Trophoblast cell (in vitro differentiated cells and primary cell): Measurements from ENCODE around the gene PBX3.

Source experiments
- DNase-seq, 2 donors: peaks; one replicate each; pipeline ENCODE4 v3.0.0-alpha.2; 2016
- H2AFZ ChIP-seq: 2 replicates; pipeline ENCODE4 v1.6.1; 2013; ENCODE audit warnings: low read length, moderate library complexity, mild to moderate bottlenecking; ENCODE audit not compliant: insufficient read depth, poor library complexity
- H2AK5ac ChIP-seq: 2 replicates; pipeline ENCODE4 v1.6.1; 2013; ENCODE audit warnings: mild to moderate bottlenecking, low read length
- H2BK120ac ChIP-seq: 2 replicates; pipeline ENCODE4 v1.6.1; 2013; ENCODE audit warnings: low read length, mild to moderate bottlenecking, moderate library complexity; ENCODE audit not compliant: insufficient read depth, poor library complexity
- H2BK12ac ChIP-seq: 2 replicates; pipeline ENCODE4 v1.6.1; 2013; ENCODE audit warnings: mild to moderate bottlenecking, low read length, moderate library complexity
- H2BK5ac ChIP-seq: 2 replicates; pipeline ENCODE4 v1.6.1; 2013; ENCODE audit warnings: low read length, low read depth, moderate library complexity, mild to moderate bottlenecking; ENCODE audit not compliant: poor library complexity
- H3K14ac ChIP-seq: 2 replicates; pipeline ENCODE4 v1.6.1; 2013; ENCODE audit warnings: mild to moderate bottlenecking, low read length
- H3K18ac ChIP-seq: 2 replicates; pipeline ENCODE4 v1.6.1; 2013; ENCODE audit warnings: mild to moderate bottlenecking, low read length
- H3K23ac ChIP-seq: 2 replicates; pipeline ENCODE4 v1.6.1; 2013; ENCODE audit warnings: low read length
- H3K27ac ChIP-seq: 2 replicates; pipeline ENCODE4 v1.5.1; 2013; ENCODE audit warnings: low read depth, mild to moderate bottlenecking, inconsistent platforms, low read length, moderate library complexity
- H3K27me3 ChIP-seq: 2 replicates; pipeline ENCODE4 v1.6.1; 2013; ENCODE audit warnings: inconsistent platforms, mild to moderate bottlenecking, low read length, moderate library complexity; ENCODE audit not compliant: insufficient read depth
- H3K36me3 ChIP-seq, 2 experiments: 1 replicate in 1 of 2; 2 replicates in 1 of 2; pipeline ENCODE4 v1.6.1; 2013; ENCODE audit warnings: low read length in 2 of 2, mild to moderate bottlenecking in 2 of 2, moderate library complexity in 1 of 2; ENCODE audit not compliant: insufficient read depth in 2 of 2, control insufficient read depth in 1 of 2
- H3K4ac ChIP-seq: 2 replicates; pipeline ENCODE4 v1.6.1; 2013; ENCODE audit warnings: low read depth, mild to moderate bottlenecking, low read length, moderate library complexity
- H3K4me1 ChIP-seq, 2 experiments: 1 replicate in 1 of 2; 2 replicates in 1 of 2; pipeline ENCODE4 v1.6.1; 2013; ENCODE audit warnings: low read length in 2 of 2, mild to moderate bottlenecking in 2 of 2, moderate library complexity in 1 of 2; ENCODE audit not compliant: insufficient read depth in 2 of 2, control insufficient read depth in 1 of 2
- H3K4me2 ChIP-seq: 2 replicates; pipeline ENCODE4 v1.6.1; 2013; ENCODE audit warnings: inconsistent platforms, mild to moderate bottlenecking, low read length, moderate library complexity
- H3K4me3 ChIP-seq: 2 replicates; pipeline ENCODE4 v1.5.1; 2013; ENCODE audit warnings: mild to moderate bottlenecking, low read depth, low read length, inconsistent platforms
- H3K79me1 ChIP-seq: one replicate; pipeline ENCODE4 v1.6.1; 2013; ENCODE audit warnings: low read length
- H3K79me2 ChIP-seq: 2 replicates; pipeline ENCODE4 v1.6.1; 2013; ENCODE audit warnings: low read length, mild to moderate bottlenecking; ENCODE audit not compliant: control insufficient read depth, insufficient read depth, poor library complexity
- H3K9ac ChIP-seq: 2 replicates; pipeline ENCODE4 v1.6.1; 2013; ENCODE audit warnings: mild to moderate bottlenecking, low read length
- H3K9me3 ChIP-seq: 2 replicates; pipeline ENCODE4 v1.6.1; 2013; ENCODE audit warnings: low read depth, mild to moderate bottlenecking, control low read depth, inconsistent platforms, low read length; ENCODE audit not compliant: insufficient read depth
- H4K12ac ChIP-seq: 2 replicates; pipeline ENCODE4 v1.6.1; 2013; ENCODE audit warnings: low read depth, mild to moderate bottlenecking, low read length, moderate library complexity
- H4K8ac ChIP-seq: 2 replicates; pipeline ENCODE4 v1.6.1; 2013; ENCODE audit warnings: low read depth, mild to moderate bottlenecking, low read length, moderate library complexity
- H4K91ac ChIP-seq: one replicate; pipeline ENCODE4 v1.6.1; 2013; ENCODE audit warnings: low read depth, mild to moderate bottlenecking, low read length, moderate library complexity
- WGBS: extraction: QIAGEN DNeasy Blood & Tissue Kit; methylation state at CpG from one replicate; pipeline ENCODE4 v1.1.7; 2013; ENCODE audit warnings: missing lambda C conversion rate; ENCODE audit not compliant: insufficient read length, insufficient coverage; ENCODE audit errors: extremely low coverage; 5-methylcytosine and 5-hydroxymethylcytosine counted together

Gene PBX3

DNA sequence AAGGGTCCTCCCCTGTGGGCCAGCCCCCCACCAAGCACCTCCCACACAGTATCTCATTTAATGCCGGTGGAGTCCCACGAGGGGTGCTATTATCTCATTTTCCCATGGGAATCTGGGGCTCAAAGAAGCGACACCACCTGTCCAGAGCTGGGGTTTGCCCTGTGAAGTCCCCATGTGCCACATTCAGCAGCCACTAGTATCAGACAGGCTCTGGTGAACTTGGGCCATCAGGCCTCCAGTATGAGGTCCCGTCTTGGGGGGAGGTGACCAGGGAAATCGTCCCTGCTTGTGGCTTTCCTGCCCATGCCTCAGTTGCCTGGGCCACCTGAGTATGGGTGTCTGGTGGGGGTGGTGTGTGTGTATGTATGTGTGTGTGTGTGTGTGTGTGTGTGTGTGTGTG is 222.7 kb downstream of the PBX3 start:
- Histone ChIP-seq H3K4me3 (no peak overlapping the region), H3K36me3 (peaks cover 2 to 4% of the 10 kb centered on the region in 2 experiments), H3K14ac (no peak overlapping the region), H3K4me2 (no peak overlapping the region), H3K18ac (no peak overlapping the region), H3K79me1 (no peaks in the 10 kb centered on the region), H2BK5ac (no peak overlapping the region), H3K9me3 (peaks cover 2% of the 10 kb centered on the region), H4K91ac (no peak overlapping the region), H3K79me2 (no peaks in the 10 kb centered on the region), H2BK120ac (no peak overlapping the region), H2BK12ac (no peak overlapping the region), H2AK5ac (no peak overlapping the region), H4K8ac (no peak overlapping the region), H3K9ac (no peak overlapping the region), H3K4me1 (no peaks in the 10 kb centered on the region), H2AFZ (no peak overlapping the region), H3K4ac (no peak overlapping the region), H4K12ac (no peak overlapping the region), H3K23ac (no peak overlapping the region), H3K27ac (no peak overlapping the region), H3K27me3 (no peaks in the 10 kb centered on the region)
- no peak for DNase-seq
- no CpG with 5 or more reads among the region's 5 CpGs for WGBS

DNA sequence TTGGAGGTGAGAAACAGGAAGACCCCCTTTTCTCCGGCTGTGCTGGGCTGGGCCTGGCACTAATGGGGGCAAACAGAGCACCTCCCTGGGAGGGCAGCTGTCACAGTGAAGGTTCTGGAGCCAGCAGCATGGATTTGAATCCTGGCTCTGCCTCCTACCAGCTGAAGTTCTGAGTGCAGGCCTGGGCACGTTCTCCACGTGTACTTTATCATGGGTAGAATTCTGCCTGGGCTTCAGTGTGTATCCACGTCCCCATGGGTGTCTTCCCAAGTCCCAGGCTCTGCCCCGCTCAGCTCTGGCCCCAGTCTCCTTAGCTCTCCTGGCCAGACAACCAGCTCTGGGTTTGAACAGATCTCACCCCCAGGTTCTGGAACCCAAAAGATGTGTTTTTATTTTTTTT is 223.2 kb downstream of the PBX3 start:
- Histone ChIP-seq H3K14ac (no peak overlapping the region), H2AK5ac (no peak overlapping the region), H3K27me3 (no peaks in the 10 kb centered on the region), H2AFZ (no peak overlapping the region), H3K27ac (no peak overlapping the region), H3K4me2 (no peak overlapping the region), H4K91ac (no peak overlapping the region), H4K12ac (no peak overlapping the region), H3K79me2 (no peaks in the 10 kb centered on the region), H3K79me1 (no peaks in the 10 kb centered on the region), H4K8ac (no peak overlapping the region), H2BK5ac (no peak overlapping the region), H3K4me3 (no peak overlapping the region), H3K36me3 (peaks cover 0 to 2% of the 10 kb centered on the region in 2 experiments), H3K9me3 (peaks cover 2% of the 10 kb centered on the region), H3K4ac (no peak overlapping the region), H3K23ac (no peak overlapping the region), H2BK12ac (no peak overlapping the region), H2BK120ac (no peak overlapping the region), H3K4me1 (no peaks in the 10 kb centered on the region), H3K18ac (no peak overlapping the region), H3K9ac (no peak overlapping the region)
- no peak for DNase-seq
- no CpG with 5 or more reads among the region's 5 CpGs for WGBS

DNA sequence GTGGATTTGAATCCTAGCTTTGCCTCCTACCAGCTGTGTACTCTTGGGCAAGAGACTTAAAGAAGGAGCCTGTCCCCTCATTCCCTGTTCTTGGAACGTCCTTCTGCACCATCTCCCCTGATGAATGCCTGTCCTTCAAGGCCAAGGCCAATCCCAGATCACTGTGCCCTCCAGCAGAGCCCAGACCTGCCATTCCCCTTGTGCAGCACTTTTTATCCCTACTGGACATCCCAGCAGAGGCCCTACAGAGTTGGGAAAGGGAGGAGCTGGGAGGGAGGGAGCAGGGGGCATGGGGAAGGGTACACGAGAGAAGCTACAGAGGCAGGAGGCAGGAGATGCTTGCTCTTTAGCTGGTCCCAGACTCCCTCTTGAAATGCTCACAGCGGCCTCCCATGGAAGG is 223.9 kb downstream of the PBX3 start:
- Histone ChIP-seq H3K4me1 (no peaks in the 10 kb centered on the region), H3K4me3 (no peak overlapping the region), H3K18ac (no peak overlapping the region), H2AFZ (no peak overlapping the region), H3K14ac (no peak overlapping the region), H3K9me3 (peaks cover 2% of the 10 kb centered on the region), H3K27me3 (no peaks in the 10 kb centered on the region), H3K79me1 (no peaks in the 10 kb centered on the region), H3K36me3 (peaks cover 0 to 2% of the 10 kb centered on the region in 2 experiments), H2BK5ac (no peak overlapping the region), H3K27ac (no peak overlapping the region), H3K4ac (no peak overlapping the region), H3K9ac (no peak overlapping the region), H3K79me2 (no peaks in the 10 kb centered on the region), H3K4me2 (no peak overlapping the region), H3K23ac (no peak overlapping the region), H2BK120ac (no peak overlapping the region), H4K91ac (no peak overlapping the region), H2BK12ac (no peak overlapping the region), H4K12ac (no peak overlapping the region), H4K8ac (no peak overlapping the region), H2AK5ac (no peak overlapping the region)
- DNase-seq: no peak
- WGBS: no CpG with 5 or more reads among the region's 3 CpGs

DNA sequence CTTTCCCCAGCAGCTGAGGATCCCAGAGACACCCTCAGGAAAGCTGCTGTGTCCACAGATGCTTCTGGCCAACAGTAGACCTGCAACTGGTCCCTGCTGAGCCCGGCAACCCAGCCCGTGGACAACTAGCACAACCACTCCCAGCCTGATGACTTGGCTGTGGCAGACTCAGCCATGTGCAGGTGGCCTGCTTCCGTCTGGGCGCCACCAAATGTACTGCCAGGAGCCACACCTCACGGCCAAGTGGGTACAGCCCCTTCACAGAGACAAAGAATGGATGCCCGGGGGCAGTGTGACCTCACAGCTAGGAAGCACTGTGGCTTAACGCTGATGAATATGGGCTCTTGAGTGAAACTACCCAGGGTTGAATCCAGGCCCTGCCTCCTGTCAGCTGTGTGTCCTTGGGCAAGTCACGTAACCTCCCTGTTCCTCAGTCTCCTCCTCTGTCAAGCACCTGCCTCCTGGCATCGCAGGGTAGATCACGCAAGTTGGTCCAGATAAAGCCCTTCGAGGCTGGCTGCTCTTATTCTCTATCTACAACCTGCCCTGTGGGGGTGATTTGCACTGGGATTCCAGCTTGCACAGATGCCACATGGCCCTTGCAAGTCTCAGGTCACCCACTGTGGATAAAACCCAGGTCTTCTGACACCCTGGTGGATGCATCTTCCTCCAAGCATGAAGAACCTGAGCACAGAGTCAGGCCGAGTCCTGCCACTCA is 225.0 kb downstream of the PBX3 start:
- Histone ChIP-seq H3K36me3 (no peaks in the 10 kb centered on the region), H3K4me1 (no peaks in the 10 kb centered on the region), H3K4ac (no peak overlapping the region), H3K27ac (no peak overlapping the region), H3K79me2 (no peaks in the 10 kb centered on the region), H2AFZ (no peak overlapping the region), H3K79me1 (no peaks in the 10 kb centered on the region), H3K4me2 (no peak overlapping the region), H2BK5ac (no peak overlapping the region), H3K27me3 (no peaks in the 10 kb centered on the region), H3K14ac (no peak overlapping the region), H4K12ac (no peak overlapping the region), H3K9me3 (peaks cover 2% of the 10 kb centered on the region), H2BK12ac (no peak overlapping the region), H3K9ac (no peak overlapping the region), H3K4me3 (no peak overlapping the region), H4K8ac (no peak overlapping the region), H3K23ac (no peak overlapping the region), H2AK5ac (no peak overlapping the region), H4K91ac (no peak overlapping the region), H3K18ac (no peak overlapping the region), H2BK120ac (no peak overlapping the region)
- no peak for DNase-seq
- WGBS: no CpG with 5 or more reads among the region's 12 CpGs
